Adipose tissue (tissue), 3 donors: ENCODE data around the gene TBK1. TPM values are rescaled to one million over a fixed set of nuclear protein-coding genes. Genes with fewer than 3 reads are reported as not detected.

Experiments used
- H3K27ac ChIP-seq: one replicate; pipeline ENCODE4 v1.5.1; 2013; ENCODE audit warnings: low read depth, low read length
- WGBS, 3 donors: extraction: QIAGEN DNeasy Blood & Tissue Kit; methylation state at CpG; one replicate each; pipeline ENCODE4 v1.1.7; 2013; 5-methylcytosine and 5-hydroxymethylcytosine counted together
- polyA plus RNA-seq, 3 donors: library from polyadenylated mRNA; stranded (reverse); fragments of 200-250 nt; gene quantifications; one replicate each; pipeline ENCODE4 v1.2.3, GENCODE V29; 2013
- donor health status: healthy with polysubstance abuse.
- donor health status: Bipolar disorder and iron deficiency.
- donor health status: healthy.

TBK1 gene
- 10 to 100 TPM in 2 of 3 donors, 1 to 10 TPM in 1; 4.1 to 17.4 (median 11.1) TPM for polyA plus RNA-seq

DNA sequence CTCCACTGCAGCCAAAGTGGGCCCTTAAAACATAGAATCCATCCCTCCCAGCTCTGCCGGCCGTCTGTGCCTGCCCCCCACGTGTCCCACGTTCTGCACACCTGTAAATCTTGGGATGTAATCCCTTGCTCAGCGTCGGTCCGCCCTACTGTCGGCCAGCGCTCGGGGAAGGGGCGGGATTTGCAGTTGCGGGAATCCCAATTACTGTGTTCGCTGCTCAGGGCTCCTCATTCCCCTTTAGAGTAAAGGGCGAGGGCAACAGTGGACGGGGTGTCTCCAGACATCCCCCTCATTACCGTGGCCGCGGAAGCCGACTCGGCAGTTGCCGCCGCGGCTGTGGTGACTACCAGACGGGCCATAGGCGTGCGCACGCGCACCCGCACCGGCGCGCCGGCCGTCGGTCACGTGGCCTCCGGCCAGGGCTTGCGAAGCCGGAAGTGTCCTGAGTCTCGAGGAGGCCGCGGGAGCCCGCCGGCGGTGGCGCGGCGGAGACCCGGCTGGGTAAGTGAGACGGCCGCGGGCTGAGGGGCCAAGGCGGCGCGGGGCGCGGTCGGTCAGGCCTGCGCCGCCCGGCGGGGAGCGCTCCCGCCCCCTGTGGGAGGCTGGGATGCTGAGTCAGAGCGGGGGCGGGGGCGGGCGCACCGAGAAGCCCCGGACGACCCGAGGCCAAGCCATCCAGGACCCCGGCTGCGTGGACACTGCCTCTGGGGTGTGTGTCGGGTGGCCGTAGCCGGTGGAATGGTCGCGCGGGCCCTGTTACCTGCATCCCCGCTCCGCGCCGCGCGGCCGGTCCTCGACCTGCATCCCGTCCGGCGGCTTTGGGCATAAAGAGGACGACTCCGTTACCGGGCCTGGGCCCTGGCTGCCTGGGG lies at the start of gene TBK1:
Gene TBK1, plus strand, starts transcription at position 434 of the 872 bp plus-strand sequence. CDS start 3,751 bp downstream, outside the sequence.
- WGBS, 3 donors: 0% methylated on average over 79 to 94 of the region's 94 CpGs

GRCh38 chr12:64402181-64402580 lies 49.7 kb upstream of the TBK1 start:
- 90 to 93% (median 91%) methylated on average over 5 of the region's 5 CpGs for WGBS, 3 donors
- no peak overlapping the region for H3K27ac ChIP-seq

More for the DNA sequence above, at the start of gene TBK1:
- peak within 1 kb of the TSS; percentile 94 for H3K27ac ChIP-seq

GRCh38 chr12:64403707-64404469 lies 48.0 kb upstream of the TBK1 start, which contains the start of gene XPOT:
XPOT (plus strand) TSS chr12:64404392; CDS start chr12:64410036, 5,644 bp downstream.
- H3K27ac ChIP-seq: peak within 1 kb of the TSS; percentile 82
- 12 to 16% (median 14%) methylated on average over 46 to 60 of the region's 60 CpGs for WGBS, 3 donors

DNA sequence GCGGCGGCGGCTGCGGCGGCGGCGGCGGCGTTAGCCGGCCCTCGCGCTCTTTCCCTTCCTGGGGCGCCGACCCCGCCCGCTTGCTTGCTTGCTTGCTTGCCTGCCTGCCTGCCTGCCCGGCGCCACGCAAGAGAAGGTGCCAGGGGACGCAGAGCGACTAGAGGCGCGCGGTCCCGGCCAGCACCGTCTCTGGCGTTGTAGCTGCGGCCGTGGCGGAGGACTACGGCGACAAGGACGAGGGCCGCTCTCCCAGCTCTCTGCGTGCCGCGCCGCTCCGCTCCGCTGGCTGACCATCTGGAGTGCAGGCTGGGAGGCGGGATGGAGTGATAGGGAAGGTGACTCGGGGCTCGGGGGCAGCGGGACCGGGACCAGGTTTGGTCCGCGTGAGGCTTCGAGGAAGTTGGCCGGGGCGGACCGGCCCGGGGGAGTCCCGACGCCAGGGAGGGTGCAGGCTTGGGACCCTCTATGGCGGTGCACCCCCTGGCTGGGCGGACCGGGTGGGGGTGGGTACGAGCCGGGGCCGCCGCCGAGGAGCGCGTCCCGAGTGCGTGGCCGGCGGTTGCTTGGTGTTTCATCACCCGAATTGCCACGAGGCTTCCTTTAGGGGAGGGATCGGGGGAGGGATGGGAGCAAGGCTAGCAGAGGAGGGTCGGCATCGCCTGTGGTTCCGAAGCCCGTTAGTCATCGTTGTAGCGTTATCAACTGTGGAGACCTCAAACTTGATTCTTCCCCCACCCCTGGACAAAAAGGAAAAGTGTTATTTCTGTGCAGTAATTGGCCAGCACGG lies 47.3 kb upstream of the TBK1 start:
- peak overlapping the region; percentile 82 for H3K27ac ChIP-seq
- WGBS, 3 donors: 0 to 1% (median 0%) methylated on average over 54 to 78 of the region's 78 CpGs

GRCh38 chr12:64407342-64408223 lies 44.3 kb upstream of the TBK1 start:
- 72 to 87% (median 85%) methylated on average over 9 of the region's 9 CpGs for WGBS, 3 donors
- H3K27ac ChIP-seq: no peak overlapping the region

GRCh38 chr12:64411427-64411826 lies 40.5 kb upstream of the TBK1 start:
- 94 to 99% (median 95%) methylated on average over 2 of the region's 2 CpGs for WGBS, 3 donors
- no peak overlapping the region for H3K27ac ChIP-seq

- no peak overlapping the region for H3K27ac ChIP-seq
- WGBS, 3 donors: 81 to 98% (median 96%) methylated on average over 2 of the region's 2 CpGs
These were observed 39.5 kb upstream of the TBK1 start for GRCh38 chr12:64412459-64412858.

- H3K27ac ChIP-seq: no peak overlapping the region
- 70 to 91% (median 83%) methylated on average over 2 of the region's 2 CpGs for WGBS, 3 donors
These were observed 38.0 kb upstream of the TBK1 start for GRCh38 chr12:64413884-64414283.

DNA sequence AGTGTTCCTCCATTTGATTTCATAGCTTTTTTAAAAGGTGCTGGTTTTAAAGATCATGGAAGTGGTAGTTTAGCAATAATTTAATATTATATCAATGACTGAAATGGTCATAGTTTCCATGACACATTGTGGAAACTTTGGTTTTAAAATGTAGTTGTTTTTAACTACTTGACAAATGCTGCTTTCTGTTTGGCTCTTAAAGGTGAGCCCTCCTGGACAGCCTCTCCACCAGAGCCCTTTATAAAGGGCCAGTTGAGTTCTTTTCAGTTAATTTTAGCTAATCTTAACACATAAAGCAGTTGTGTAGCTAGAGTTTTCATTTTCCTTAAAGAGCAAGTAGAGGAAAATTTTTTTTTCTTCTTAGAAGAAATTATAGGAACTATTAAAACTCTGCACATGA lies 33.7 kb upstream of the TBK1 start:
- H3K27ac ChIP-seq: no peak overlapping the region

GRCh38 chr12:64419696-64420095 lies 32.2 kb upstream of the TBK1 start:
- H3K27ac ChIP-seq: no peak overlapping the region
- 64 to 82% (median 81%) methylated on average over 3 of the region's 3 CpGs for WGBS, 3 donors

DNA sequence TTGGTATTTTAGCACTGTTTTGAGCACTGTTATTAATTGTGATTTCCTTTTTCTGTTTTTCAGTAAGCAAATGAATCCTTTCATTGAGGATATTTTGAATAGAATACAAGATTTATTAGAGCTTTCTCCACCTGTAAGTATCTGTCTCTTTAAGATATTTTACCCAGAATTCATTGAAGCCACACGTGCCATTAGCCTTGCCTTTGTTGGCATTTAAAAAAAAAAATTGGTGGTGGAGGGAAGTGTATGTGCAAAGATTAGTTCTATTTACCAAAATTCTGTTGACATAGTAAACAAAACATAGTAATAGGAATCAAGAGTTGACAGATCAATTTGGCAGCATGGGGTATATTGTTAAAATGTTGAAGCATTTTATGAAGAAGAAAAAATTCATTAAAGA lies 23.9 kb upstream of the TBK1 start:
- WGBS, 3 donors: 15 to 44% (median 29%) methylated on average over 1 of the region's 1 CpG
- no peak overlapping the region for H3K27ac ChIP-seq

- WGBS, 3 donors: 80 to 96% (median 90%) methylated on average over 4 of the region's 4 CpGs
- no peak overlapping the region for H3K27ac ChIP-seq
These were observed 23.0 kb upstream of the TBK1 start for GRCh38 chr12:64428956-64429355.

DNA sequence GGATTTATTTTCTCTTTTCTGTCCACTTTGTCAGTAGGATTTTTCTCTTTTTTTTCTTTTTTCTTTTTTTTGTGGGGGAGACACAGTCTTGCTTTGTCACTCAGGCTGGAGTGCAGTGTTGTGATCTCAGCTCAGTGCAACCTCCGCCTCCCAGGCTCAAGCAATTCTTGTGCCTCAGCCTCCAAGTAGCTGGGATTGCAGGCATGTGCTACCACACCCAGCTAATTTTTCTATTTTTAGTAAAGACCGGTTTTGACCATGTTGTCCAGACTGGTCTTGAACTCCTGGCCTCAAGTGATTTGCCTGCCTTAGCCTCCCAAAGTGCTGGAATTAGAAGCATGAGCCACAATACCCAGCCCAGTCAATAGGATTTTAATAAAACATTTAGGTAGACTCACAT lies 21.0 kb upstream of the TBK1 start:
- H3K27ac ChIP-seq: no peak overlapping the region
- 66 to 86% (median 74%) methylated on average over 2 of the region's 2 CpGs for WGBS, 3 donors

GRCh38 chr12:64431791-64432190 lies 20.1 kb upstream of the TBK1 start:
- no peak overlapping the region for H3K27ac ChIP-seq
- WGBS, 3 donors: 84 to 95% (median 91%) methylated on average over 4 of the region's 4 CpGs

- 88 to 97% (median 94%) methylated on average over 5 of the region's 5 CpGs for WGBS, 3 donors
- H3K27ac ChIP-seq: no peak overlapping the region
These were observed 18.0 kb upstream of the TBK1 start for GRCh38 chr12:64433915-64434314.

GRCh38 chr12:64440100-64440499 lies 11.8 kb upstream of the TBK1 start:
- 97 to 100% (median 98%) methylated on average over 1 of the region's 1 CpG for WGBS, 3 donors
- H3K27ac ChIP-seq: no peak overlapping the region

DNA sequence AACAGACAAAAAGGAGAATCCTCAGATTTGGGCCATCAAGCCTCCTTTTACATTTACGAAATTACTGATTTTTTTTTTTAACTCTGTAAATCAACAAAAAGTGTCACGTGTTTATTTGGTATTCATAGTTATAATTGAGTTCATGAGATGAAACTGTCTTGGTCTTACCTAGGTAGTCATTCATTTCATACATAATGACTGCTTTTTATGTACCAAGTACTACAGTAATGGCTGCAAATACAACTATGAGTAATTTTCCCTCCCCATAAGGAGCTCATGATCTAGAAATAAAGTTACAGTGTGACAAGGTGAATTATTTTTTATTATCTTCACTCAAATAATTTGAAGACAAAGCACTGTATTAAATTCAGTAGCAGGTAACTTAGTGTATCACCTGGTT lies 6.4 kb upstream of the TBK1 start:
- no peak overlapping the region for H3K27ac ChIP-seq
- WGBS, 3 donors: 87 to 96% (median 89%) methylated on average over 2 of the region's 2 CpGs

DNA sequence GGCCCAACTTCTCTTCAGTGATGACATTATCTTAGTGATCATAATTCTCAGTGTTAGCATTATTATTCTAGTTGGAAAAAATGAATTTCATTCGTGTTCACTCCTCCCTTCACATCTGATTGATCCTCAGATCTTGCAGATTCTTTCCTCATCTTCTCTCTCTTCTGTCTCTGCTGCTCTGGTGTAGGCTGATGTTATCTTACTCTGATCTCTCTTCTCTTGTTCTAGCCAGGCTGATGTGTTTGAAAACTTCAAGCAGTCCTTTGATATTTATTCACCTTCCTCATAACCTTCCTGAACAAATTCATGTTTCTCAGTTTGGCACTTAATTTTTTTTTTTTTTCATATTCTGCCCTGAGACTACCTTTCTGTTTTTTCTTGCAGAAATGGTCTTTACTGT lies 5.6 kb upstream of the TBK1 start:
- no peak overlapping the region for H3K27ac ChIP-seq
- 65 to 92% (median 81%) methylated on average over 1 of the region's 1 CpG for WGBS, 3 donors
